GM21717 (cell line): Measurements from ENCODE around the gene C22orf31.
"Not testable (repeated sequence)": the region's sequence is repeated elsewhere in the genome, so short reads cannot be mapped to it uniquely, and the experiment has no call there.

Experiments
- ATAC-seq: cut with Tn5 transposase; IDR thresholded peaks from one replicate; pipeline ENCODE4 v1.9.1; 2021; ENCODE audit warnings: mild to moderate bottlenecking, moderate library complexity; ENCODE audit not compliant: unreplicated experiment

C22orf31 gene

GRCh38 chr22:29061773-29062172, at the start of gene C22orf31:
C22orf31 (minus strand) TSS chr22:29061831; CDS start chr22:29061792, 39 bp downstream.
- ATAC-seq: no peak

DNA sequence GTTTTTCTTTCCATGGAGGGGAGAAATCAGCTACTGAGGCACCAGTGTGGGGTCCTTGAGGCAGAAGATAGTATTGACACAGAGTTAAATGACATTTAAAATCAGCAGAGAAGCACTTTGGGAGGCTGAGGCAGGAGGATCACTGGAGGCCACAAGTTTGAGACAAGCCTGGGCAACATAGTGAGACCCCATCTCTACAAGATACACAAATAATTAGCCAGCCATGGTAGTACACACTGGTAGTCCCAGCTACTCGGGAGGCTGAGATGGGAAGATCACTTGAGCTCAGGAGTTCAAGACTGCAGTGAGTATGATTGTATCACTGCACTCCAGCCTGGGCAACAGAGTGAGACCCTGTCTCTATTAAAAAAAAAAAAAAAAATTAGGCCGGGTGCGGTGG, 49.3 kb upstream of the C22orf31 start:
- no peak for ATAC-seq

DNA sequence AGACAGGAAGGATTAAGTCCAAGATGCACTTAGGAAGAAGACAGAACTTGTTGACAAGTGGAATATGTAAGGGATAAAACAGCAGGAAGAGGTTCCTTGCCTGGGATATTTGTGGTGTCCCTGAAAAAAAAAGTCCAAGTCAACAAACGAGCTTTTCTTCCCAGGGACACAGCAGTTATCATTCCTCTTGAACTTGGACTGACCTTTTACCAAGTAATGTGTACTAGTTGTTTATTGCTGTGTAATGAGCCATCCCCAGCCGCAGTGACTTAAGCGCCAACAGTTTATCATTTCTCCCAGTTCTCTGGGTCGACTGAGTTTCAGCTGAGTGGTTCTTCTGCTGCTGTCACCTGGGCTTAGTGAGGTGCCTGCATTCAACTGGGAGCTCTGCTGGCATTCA, 48.2 kb upstream of the C22orf31 start:
- ATAC-seq: no peak

DNA sequence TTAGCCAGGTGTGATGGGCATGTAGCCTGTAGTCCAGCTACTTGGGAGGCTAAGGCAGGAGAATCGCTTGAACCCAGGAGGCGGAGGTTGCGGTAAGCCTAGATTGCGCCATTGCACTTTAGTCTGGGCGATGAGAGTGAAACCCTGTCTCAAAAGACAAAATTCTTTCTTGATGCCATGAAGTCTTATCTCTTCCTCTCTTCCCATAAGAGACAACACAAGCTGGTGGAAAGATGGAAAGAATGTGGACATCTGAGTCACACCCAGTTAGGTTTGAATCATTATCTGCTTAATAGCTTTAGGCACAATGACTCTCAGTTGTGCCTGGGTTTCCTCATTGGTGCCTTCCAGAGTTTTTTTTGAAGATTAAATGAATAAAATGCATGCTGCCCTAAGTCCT, 46.5 kb upstream of the C22orf31 start:
- ATAC-seq: no peak

DNA sequence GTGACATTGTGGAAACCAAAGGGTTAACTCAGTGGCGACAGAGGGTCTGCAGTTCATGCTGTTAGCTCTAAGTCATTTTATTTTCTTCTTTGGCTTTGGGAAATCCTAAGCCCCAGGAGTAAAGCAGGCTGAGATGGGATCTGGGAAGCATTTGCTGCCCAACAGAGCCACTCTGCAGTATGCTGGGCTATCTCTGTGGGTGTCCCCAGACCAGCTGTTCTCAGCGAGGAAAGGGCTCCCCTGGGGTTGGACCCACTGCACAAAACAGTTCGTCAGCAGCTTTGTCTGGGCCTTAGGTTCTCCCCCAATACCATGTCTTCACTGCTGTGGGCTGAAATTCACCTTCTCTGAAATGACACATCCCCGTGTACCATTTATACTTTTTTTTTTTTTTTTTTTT, 45.2 kb upstream of the C22orf31 start:
- ATAC-seq: no peak

- ATAC-seq: no peak
Measured at GRCh38 chr22:29105468-29105867, 43.8 kb upstream of the C22orf31 start.

DNA sequence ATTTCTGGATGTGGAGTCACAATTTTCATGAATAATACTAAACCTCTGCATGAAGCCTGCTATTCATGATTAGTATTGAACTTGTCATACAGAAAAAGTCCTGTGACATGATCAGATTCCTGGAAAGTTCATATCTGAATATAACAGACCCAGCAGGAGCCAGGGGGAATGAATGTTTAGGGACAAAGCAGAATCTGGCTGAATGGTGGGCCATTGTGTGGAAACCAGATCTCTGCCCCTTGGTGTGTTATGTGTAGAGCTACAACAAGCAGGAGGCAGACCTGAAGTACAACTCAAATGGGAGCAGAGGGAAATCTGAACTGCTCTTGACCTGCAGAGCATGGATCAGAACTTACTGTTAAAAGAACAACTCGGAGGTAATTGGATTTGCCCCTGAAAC, 41.5 kb upstream of the C22orf31 start:
- no peak for ATAC-seq

DNA sequence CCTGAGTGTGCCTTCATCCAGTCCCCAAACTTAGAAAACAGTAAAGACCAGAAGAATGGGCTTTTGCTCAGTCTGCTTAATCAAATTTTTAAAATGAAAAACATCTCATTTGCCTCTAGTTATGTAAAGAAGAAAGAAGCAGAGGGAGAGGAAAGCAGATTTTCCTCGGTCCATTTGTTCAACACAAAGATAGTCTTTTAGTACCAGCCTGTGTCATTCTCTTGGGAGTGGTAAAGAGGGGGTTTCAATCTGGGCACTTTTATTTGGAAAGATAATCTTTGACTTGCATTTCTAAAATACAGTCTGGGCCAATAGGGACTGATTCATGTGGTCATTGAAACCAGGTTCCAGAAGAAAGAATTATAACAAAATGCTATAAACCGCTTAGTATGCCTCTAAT, 40.7 kb upstream of the C22orf31 start:
- ATAC-seq: no peak

- ATAC-seq: no peak
Measured at GRCh38 chr22:29098296-29098695, 36.7 kb upstream of the C22orf31 start.

DNA sequence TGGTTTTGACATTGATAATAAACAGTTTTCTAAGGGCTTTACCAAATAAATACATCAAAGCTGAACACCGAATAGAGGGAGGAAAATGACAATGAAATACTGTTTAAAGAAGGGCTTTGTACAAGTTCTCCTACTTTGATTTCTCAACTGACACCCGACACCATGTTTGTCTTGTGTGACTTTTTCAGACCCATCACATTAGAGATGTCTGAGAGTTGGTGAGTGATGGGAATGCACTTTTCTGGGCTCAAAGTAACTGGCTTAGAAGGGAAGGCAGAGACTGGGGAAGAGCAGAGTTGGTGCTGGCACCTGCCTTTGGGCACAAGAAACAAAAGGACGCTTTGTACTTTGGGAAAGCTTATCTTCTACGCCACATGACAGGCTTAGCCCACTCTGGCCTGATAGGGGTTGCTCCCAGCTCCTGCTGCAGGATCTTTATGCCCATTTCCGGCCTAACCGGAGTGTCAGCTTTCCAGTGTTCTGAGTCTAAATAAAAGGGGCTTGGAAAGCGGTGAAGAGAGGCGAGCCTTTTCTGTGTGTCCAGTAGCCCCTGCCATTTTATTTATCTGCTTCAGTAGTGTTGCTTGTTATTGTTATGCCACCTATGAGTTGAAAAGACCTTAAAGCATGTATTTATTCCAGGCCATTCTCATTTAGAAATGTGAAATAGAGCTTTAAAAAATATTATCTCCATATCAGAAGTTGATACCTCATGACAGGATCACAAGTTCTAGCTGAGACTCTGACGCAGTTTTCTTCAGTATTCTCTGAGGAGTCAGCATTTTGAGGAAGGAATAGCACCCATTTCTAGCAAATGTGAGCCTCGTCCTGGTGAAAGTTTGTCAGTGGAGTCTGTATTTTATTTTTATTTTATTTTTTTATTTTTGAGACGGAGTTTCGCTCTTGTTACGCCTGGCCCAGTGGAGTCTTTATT, 35.4 kb upstream of the C22orf31 start:
- no peak for ATAC-seq

GRCh38 chr22:29095459-29095858, 33.8 kb upstream of the C22orf31 start:
- no peak for ATAC-seq

GRCh38 chr22:29093501-29094300, 32.1 kb upstream of the C22orf31 start:
- no peak for ATAC-seq

DNA sequence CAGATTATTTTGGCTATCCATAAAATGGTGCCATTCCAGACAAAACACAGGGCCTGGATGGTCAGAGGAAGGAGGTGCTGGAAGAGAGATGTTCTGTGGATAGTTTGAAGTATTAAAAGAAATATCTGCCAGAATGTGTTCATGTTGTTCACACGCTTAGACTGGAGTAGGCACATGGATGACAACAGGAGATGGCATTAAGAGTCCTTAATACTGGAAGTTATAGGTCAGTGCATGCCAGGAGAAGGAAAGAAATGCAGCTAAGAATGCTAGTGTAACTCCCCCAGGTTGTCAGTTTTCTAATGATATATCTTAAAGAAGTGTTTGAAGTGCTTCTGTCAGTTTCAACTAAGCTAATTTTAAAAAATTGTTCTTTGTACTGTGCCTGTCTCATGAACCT, 31.4 kb upstream of the C22orf31 start:
- no peak for ATAC-seq

GRCh38 chr22:29092243-29092642, 30.6 kb upstream of the C22orf31 start:
- ATAC-seq: no peak

- no peak for ATAC-seq
Measured at GRCh38 chr22:29090039-29090438, 28.4 kb upstream of the C22orf31 start.

DNA sequence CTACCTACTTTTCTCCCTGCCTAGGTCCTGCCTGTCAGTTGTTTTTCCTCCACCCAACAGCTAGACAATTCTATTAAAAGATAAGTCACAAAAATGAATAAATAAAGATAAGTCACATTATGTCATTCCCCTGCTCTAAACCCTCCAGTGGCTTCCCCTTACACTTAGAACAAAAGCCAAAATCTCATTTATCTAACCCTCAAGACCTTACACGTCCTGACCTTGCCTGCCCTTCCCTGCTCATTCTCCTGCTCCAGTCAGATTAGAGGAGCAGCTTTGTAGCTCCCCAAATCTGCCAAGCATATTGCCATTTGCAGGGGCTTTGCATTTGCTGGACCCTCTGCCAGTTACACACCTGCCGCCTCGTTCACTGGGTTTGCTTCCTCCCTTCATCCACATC, 27.9 kb upstream of the C22orf31 start:
- ATAC-seq: no peak

DNA sequence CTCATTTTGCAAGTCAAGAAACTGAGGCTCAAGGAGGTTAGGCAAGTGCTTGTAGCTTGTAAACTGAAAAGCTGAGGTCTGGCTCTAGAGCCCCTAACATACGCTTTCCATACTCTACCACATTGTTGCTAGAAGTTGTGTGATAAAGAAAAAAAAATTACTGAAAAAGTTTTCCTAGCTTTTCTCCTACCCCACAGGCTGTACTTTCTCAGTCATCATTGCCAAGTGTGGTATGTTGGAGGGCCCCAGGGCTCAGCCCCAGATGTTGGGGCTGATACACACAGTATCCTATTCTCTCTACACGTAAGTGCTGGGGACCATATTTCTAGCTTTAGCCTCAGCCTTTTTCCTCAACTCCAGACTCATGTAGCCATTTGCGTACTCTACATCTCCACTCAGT, 27.2 kb upstream of the C22orf31 start:
- no peak for ATAC-seq

- ATAC-seq: no peak
Measured at GRCh38 chr22:29087012-29087411, 25.4 kb upstream of the C22orf31 start.

DNA sequence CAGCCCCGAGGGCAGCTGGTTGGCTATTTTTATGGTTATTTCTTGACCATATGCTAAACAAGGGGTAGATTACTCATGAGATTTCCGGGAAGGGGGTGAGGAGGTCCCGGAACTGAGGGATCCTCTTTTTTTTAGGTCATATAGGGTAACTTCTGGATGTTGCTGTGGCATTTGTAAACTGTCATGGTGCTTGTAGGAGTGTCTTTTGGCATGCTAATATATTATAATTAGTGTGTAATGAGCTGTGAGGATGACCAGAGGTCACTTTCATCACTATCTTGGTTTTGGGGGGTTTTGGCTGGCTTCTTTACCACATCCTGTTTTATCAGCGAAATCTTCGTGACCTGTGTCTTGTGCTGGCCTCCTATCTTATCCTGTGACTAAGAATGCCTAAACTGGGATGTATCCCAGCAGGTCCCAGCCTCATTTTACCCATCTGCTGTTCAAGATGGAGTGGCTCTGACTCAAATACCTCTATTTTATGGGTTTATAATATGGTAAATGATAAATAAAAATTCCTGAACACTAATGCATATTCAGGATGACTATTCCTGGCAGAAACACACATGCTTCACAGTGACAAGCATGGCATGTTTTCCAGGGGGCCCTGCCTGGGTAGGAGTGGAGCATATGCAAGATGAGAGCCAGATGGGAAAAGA, 22.4 kb upstream of the C22orf31 start:
- ATAC-seq: no peak

- ATAC-seq: not testable (repeated sequence)
Measured at GRCh38 chr22:29083576-29083932, 21.9 kb upstream of the C22orf31 start.

DNA sequence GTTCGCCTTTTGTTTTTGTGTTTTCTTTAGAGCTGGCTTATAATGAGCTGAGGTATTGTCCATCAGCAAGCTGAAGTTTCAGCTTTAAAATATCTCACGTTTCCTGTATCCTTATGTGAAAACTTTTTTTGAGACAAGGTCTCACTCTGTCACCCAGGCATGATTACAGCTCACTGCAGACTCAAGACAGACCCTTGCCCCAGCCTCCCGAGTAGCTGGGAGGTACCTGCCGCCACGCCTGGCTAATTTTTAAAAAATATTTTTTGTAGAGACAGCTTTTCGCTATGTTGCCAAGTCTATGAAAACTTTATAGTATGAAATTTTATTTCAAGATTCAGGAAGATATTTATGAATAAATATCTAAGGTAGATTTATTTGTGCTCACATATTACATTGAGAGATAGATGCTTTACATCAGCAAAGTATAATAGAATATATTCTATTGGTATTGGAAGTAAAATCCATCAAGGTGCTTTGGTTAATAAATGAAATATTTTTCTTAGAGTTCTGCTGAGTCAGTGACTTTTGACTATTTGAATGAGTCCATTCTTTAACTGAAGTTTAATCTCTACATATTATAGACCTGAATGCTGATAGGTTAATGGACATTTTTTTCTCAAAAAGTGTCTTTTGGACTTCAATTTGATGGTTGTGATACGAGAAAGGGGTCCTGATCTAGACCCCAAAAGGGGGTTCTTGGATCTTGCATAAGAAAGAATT, 21.4 kb upstream of the C22orf31 start:
- no peak for ATAC-seq
